Uterus (tissue), 4 donors: ENCODE data around the gene FHIP1B. TPM values are rescaled to one million over a fixed set of nuclear protein-coding genes. Genes with fewer than 3 reads are reported as not detected.

Source experiments
- DNase-seq, 2 donors: peaks; one replicate each; pipeline ENCODE4 v3.0.0-alpha.2; 2019 to 2020
- H3K27ac ChIP-seq, 2 donors: fragments of 200-600 bp; sonication (generic); 1 replicate in 1 of 2; 2 replicates in 1 of 2; pipeline ENCODE4 v1.5.1; 2016 to 2018
- H3K27me3 ChIP-seq, 2 donors: fragments of 200-600 bp; sonication (generic); one replicate each; pipeline ENCODE4 v1.5.1; 2018 to 2019; ENCODE audit warnings: control low read depth in 1 of 2
- H3K36me3 ChIP-seq, 2 donors: fragments of 200-600 bp; sonication (generic); one replicate each; pipeline ENCODE4 v1.5.1; 2019; ENCODE audit warnings: control low read depth in 1 of 2
- H3K4me1 ChIP-seq, 2 donors: fragments of 200-600 bp; sonication (generic); one replicate each; pipeline ENCODE4 v1.5.1; 2018 to 2019; ENCODE audit warnings: control low read depth in 1 of 2
- H3K4me3 ChIP-seq, 2 donors: fragments of 200-600 bp; sonication (generic); 1 replicate in 1 of 2; 2 replicates in 1 of 2; pipeline ENCODE4 v1.5.1; 2018 to 2019; ENCODE audit warnings: mild to moderate bottlenecking in 1 of 2
- H3K9me3 ChIP-seq, 2 donors: fragments of 200-600 bp; sonication (generic); one replicate each; pipeline ENCODE4 v1.5.1; 2019; ENCODE audit warnings: control low read depth in 1 of 2
- POLR2A ChIP-seq, 2 donors: fragments of 450-650 bp; IDR thresholded peaks; one replicate each; pipeline ENCODE4 v1.6.1; 2016; ENCODE audit warnings: antibody characterized with exemption in 2 of 2, mild to moderate bottlenecking in 1 of 2, moderate library complexity in 1 of 2
- intact Hi-C: fragments of 100-400 bp; cut with DNase I; formaldehyde crosslinking; loops from one replicate; pipeline ENCODE4 v1.15.1; 2023; ENCODE audit warnings: low total_unique reads
- total RNA-seq, 4 donors: library from RNA; depleted of rRNA in 3 of 4; stranded (reverse); fragments of >200 nt in 3 of 4; gene quantifications; one replicate each; pipeline versions ENCODE4 v1.1.0 to v1.2.4, GENCODE V29; 2014 to 2023
- TF ChIP-seq, protein P1 (sequence below), 4 experiments: fragments of 200-600 bp in 2 of 4; fragments of 450-650 bp in 2 of 4; sonication (generic) in 2 of 4; IDR thresholded peaks; one replicate each; pipeline ENCODE4 v1.5.1; 2016 to 2019; ENCODE audit warnings: antibody characterized with exemption in 4 of 4, mild to moderate bottlenecking in 2 of 4, moderate library complexity in 1 of 4
- donor health status: DM: yes; HTN: yes; CAD: no.

Gene FHIP1B
- total RNA-seq, 4 donors from 2014 or later, result 15.4 to 39.8 (median 30.7) TPM

DNA sequence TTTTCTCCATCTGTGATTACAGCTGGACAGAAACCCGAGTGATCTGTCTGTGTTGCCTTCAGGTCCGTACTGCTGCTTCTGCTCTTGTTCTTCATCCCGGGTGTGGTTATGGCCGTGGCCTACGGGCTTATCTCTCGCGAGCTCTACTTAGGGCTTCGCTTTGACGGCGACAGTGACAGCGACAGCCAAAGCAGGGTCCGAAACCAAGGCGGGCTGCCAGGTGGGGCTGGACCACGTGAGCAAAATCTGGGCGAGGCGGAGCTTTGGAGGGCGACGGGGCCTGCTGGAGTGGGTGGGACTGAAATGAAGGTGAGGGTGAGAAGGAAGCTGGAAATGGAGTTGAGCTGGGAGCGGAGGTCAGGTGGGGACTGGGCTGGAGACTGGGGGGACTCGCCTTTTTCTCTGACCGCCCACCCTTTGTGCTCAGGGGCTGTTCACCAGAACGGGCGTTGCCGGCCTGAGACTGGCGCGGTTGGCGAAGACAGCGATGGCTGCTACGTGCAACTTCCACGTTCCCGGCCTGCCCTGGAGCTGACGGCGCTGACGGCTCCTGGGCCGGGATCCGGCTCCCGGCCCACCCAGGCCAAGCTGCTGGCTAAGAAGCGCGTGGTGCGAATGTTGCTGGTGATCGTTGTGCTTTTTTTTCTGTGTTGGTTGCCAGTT is 36.3 kb upstream of the FHIP1B start:
- H3K4me3 ChIP-seq, result no peak overlapping the region

DNA sequence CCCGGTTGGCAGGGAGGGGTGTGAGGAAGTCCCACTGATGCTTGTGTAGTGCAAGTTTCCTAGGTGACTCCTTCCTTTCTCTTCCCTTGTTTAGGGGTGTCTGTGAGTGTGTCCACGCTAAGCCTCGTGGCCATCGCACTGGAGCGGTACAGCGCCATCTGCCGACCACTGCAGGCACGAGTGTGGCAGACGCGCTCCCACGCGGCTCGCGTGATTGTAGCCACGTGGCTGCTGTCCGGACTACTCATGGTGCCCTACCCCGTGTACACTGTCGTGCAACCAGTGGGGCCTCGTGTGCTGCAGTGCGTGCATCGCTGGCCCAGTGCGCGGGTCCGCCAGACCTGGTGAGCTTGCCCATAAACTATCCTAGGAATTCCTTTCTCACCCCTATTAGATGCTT is 35.6 kb upstream of the FHIP1B start:
- Histone ChIP-seq H3K27ac (no peak overlapping the region), H3K4me1 (no peaks in the 10 kb centered on the region), H3K4me3 (no peak overlapping the region), H3K27me3 (no peaks in the 10 kb centered on the region), H3K9me3 (no peaks in the 10 kb centered on the region), H3K36me3 (no peaks in the 10 kb centered on the region)
- no peak for DNase-seq
- TF ChIP-seq, protein P1, sequence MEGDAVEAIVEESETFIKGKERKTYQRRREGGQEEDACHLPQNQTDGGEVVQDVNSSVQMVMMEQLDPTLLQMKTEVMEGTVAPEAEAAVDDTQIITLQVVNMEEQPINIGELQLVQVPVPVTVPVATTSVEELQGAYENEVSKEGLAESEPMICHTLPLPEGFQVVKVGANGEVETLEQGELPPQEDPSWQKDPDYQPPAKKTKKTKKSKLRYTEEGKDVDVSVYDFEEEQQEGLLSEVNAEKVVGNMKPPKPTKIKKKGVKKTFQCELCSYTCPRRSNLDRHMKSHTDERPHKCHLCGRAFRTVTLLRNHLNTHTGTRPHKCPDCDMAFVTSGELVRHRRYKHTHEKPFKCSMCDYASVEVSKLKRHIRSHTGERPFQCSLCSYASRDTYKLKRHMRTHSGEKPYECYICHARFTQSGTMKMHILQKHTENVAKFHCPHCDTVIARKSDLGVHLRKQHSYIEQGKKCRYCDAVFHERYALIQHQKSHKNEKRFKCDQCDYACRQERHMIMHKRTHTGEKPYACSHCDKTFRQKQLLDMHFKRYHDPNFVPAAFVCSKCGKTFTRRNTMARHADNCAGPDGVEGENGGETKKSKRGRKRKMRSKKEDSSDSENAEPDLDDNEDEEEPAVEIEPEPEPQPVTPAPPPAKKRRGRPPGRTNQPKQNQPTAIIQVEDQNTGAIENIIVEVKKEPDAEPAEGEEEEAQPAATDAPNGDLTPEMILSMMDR (IDR thresholded peaks at IDR 0.05), result no peak
- no peak for TF ChIP-seq POLR2A (IDR thresholded peaks at IDR 0.05)
- intact Hi-C loops, result no loop called here

More for the DNA sequence above, 36.3 kb upstream of the FHIP1B start:
- Histone ChIP-seq H3K27me3 (no peaks in the 10 kb centered on the region), H3K27ac (no peak overlapping the region), H3K4me1 (no peaks in the 10 kb centered on the region), H3K36me3 (no peaks in the 10 kb centered on the region), H3K9me3 (no peaks in the 10 kb centered on the region)
- TF ChIP-seq, protein P1 (IDR thresholded peaks at IDR 0.05), result no peak
- no peak for TF ChIP-seq POLR2A (IDR thresholded peaks at IDR 0.05)
- no peak for DNase-seq
- intact Hi-C loops, result no loop called here

DNA sequence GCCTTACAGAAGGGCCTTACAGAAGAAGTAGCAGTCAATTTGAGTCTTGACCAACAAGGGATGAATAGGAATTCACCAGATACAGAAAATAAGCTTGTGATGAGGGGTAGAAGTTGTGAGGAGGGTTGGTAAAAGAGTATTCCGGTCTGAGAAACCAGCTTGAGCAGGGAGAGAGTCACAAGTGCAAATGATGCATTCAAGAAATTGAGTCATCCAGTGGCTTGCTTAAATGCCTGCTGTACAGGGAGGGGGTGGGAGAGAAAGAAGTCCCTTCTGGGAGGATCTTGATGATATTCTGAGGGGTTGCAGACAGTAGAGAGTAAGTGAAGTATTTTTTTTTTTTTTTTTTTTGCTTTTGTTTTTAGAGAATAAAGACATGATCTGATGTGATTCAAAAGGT is 34.4 kb upstream of the FHIP1B start:
- no peak overlapping the region for H3K4me3 ChIP-seq
- H3K9me3 ChIP-seq, result no peaks in the 10 kb centered on the region
- no peaks in the 10 kb centered on the region for H3K4me1 ChIP-seq
- H3K27me3 ChIP-seq, result no peaks in the 10 kb centered on the region
- intact Hi-C loops, result no loop called here
- no peak overlapping the region for H3K27ac ChIP-seq
- DNase-seq, result no peak
- no peak for TF ChIP-seq POLR2A (IDR thresholded peaks at IDR 0.05)
- TF ChIP-seq, protein P1 (IDR thresholded peaks at IDR 0.05), result no peak
- H3K36me3 ChIP-seq, result no peaks in the 10 kb centered on the region

DNA sequence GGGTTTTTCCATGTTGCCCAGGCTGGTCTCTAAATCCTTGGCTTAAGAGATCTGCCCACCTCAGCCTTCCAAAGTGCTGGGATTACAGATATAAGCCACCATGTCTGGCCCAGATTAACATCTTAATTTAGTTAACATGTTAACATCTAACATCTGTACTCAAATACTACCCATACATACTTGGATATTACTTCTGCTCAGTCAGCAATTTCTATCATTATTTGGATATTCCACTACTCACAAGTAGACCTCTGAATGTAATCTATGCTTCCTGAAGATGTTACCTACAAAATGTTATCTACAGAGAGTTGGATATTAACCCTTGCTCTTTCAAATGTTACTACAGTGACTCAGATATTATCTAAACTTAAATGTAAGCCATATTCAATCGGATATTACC is 29.2 kb upstream of the FHIP1B start:
- DNase-seq, result no peak
- Histone ChIP-seq H3K27ac (no peak overlapping the region), H3K4me3 (no peak overlapping the region), H3K27me3 (no peaks in the 10 kb centered on the region), H3K36me3 (no peaks in the 10 kb centered on the region), H3K4me1 (peaks cover 0 to 6% of the 10 kb centered on the region in 2 donors), H3K9me3 (no peaks in the 10 kb centered on the region)
- intact Hi-C loops, result no loop called here
- TF ChIP-seq, protein P1 (IDR thresholded peaks at IDR 0.05), result no peak
- TF ChIP-seq POLR2A (IDR thresholded peaks at IDR 0.05), result no peak

DNA sequence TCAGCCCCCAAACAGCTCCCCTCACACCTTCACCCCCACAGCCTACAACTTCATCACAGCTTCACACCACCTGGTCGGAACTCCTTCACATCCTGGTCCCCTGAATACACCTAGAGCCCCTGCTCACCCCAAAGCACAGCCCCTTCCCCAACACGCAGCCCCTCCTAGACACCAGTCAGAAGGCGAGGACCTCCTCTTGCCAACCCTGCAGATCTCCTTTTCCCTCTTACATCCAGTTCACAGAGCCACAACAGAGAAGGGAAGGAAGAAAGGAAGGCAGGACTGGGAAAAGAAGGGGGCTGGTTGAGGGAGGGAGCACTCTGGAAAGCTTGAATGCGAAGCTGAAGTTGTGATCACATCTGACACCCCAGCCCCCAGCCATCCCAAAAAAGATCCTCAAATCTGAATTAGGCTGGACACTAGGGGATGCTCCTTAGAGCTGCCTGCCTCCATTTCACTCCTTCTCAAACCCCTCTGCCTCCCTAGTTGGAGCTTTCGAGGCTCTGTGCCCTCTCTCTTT is 25.8 kb upstream of the FHIP1B start:
- H3K4me1 ChIP-seq, result peaks cover 0 to 6% of the 10 kb centered on the region in 2 donors
- DNase-seq, result no peak
- intact Hi-C loops, result no loop called here
- H3K27ac ChIP-seq, result no peak overlapping the region
- no peaks in the 10 kb centered on the region for H3K36me3 ChIP-seq
- H3K9me3 ChIP-seq, result no peaks in the 10 kb centered on the region
- no peaks in the 10 kb centered on the region for H3K27me3 ChIP-seq
- no peak overlapping the region for H3K4me3 ChIP-seq
- TF ChIP-seq POLR2A (IDR thresholded peaks at IDR 0.05), result no peak
- TF ChIP-seq, protein P1 (IDR thresholded peaks at IDR 0.05), result no peak
